ENCODE results near the gene MOB4. TPM values are rescaled to one million over a fixed set of nuclear protein-coding genes. Genes with fewer than 3 reads are reported as not detected.

Gene MOB4
- polyA plus RNA-seq, 3 donors: 14.8 to 32.4 (median 30.4) TPM

DNA sequence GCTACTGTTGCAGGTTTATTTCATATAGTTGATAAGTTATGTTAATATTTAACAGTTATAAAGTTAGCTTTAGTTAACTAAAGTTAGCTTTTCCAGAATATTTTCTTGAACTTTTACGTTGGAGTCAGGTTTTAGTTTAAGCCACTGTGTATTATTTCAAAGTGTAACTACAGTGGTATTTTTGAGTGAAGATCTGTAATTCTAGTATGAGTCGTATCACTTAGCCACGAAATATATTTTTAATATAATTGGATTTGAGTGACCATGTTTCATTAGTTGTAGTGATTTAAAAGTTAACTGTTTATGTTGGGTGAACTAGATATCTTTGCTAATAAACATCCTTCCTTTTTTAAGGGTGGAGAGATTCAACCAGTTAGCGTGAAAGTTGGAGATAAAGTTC is 13.2 kb upstream of the MOB4 start:
- Mint-ChIP-seq H3K4me1 (peaks cover 28% of the 10 kb centered on the region), H3K4me3 (no peak overlapping the region), H3K27ac (peak overlapping the region in 1 of 7 donors; percentile 54), H3K36me3 (peaks cover 13 to 28% of the 10 kb centered on the region in 2 donors), H3K9me3 (no peaks in the 10 kb centered on the region), H3K27me3 (ENCODE audit: low read depth in 3 of 3) (no peaks in the 10 kb centered on the region)
- Histone ChIP-seq H3K4me3 (replicated peaks in 1 of 3; ENCODE audit: low read depth in 2 of 3, low read length in 3 of 3) (no peak overlapping the region), H3K4me2 (replicated peaks; ENCODE audit: extremely low read depth, low read length, poor library complexity, severe bottlenecking) (no peak overlapping the region), H3K9ac (ENCODE audit: insufficient read depth, low read length, poor library complexity, severe bottlenecking) (no peak overlapping the region), H3K79me2 (ENCODE audit: insufficient read depth, low read length) (peaks cover 56% of the 10 kb centered on the region), H2AFZ (ENCODE audit: insufficient read depth, low read depth, low read length, poor library complexity, severe bottlenecking) (no peak overlapping the region), H4K20me1 (ENCODE audit: insufficient read depth, low read length) (peaks cover 15% of the 10 kb centered on the region), H3K27ac (ENCODE audit: low read depth in 1 of 2, low read length in 2 of 2) (no peak overlapping the region), H3K36me3 (replicated peaks in 1 of 2; ENCODE audit: control insufficient read depth in 1 of 2, insufficient read depth in 2 of 2, low read length in 2 of 2) (peaks cover 10 to 27% of the 10 kb centered on the region in 2 donors), H3K4me1 (ENCODE audit: control insufficient read depth in 1 of 2, insufficient read depth in 2 of 2, low read length in 2 of 2) (peaks cover 22 to 36% of the 10 kb centered on the region in 2 donors), H3K9me3 (replicated peaks in 1 of 2; ENCODE audit: control insufficient read depth in 1 of 2, insufficient read depth in 1 of 2, low read length in 2 of 2) (no peaks in the 10 kb centered on the region), H3K27me3 (ENCODE audit: control insufficient read depth in 2 of 2, insufficient read depth in 2 of 2, low read length in 2 of 2) (no peaks in the 10 kb centered on the region)
- DNase-seq: no peak
- TF ChIP-seq, protein P1, sequence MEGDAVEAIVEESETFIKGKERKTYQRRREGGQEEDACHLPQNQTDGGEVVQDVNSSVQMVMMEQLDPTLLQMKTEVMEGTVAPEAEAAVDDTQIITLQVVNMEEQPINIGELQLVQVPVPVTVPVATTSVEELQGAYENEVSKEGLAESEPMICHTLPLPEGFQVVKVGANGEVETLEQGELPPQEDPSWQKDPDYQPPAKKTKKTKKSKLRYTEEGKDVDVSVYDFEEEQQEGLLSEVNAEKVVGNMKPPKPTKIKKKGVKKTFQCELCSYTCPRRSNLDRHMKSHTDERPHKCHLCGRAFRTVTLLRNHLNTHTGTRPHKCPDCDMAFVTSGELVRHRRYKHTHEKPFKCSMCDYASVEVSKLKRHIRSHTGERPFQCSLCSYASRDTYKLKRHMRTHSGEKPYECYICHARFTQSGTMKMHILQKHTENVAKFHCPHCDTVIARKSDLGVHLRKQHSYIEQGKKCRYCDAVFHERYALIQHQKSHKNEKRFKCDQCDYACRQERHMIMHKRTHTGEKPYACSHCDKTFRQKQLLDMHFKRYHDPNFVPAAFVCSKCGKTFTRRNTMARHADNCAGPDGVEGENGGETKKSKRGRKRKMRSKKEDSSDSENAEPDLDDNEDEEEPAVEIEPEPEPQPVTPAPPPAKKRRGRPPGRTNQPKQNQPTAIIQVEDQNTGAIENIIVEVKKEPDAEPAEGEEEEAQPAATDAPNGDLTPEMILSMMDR (IDR thresholded peaks at IDR 0.05): no peak
- intact Hi-C loops (cut with micrococcal nuclease): loop anchor here in 1 of 2 donors (5.0 kb wide), 1 partner anchor 65 kb away; the partner anchor contains the start of gene SF3B1
- no CpG with 5 or more reads among the region's 4 CpGs for WGBS (ENCODE audit: insufficient coverage)

- Histone ChIP-seq H3K4me2 (replicated peaks; ENCODE audit: extremely low read depth, low read length, poor library complexity, severe bottlenecking) (no peak overlapping the region), H3K27ac (ENCODE audit: low read depth in 1 of 2, low read length in 2 of 2) (no peak overlapping the region), H3K27me3 (ENCODE audit: control insufficient read depth in 2 of 2, insufficient read depth in 2 of 2, low read length in 2 of 2) (no peaks in the 10 kb centered on the region), H3K79me2 (ENCODE audit: insufficient read depth, low read length) (peaks cover 43% of the 10 kb centered on the region), H3K4me3 (replicated peaks in 1 of 3; ENCODE audit: low read depth in 2 of 3, low read length in 3 of 3) (no peak overlapping the region), H4K20me1 (ENCODE audit: insufficient read depth, low read length) (peaks cover 2% of the 10 kb centered on the region), H3K9ac (ENCODE audit: insufficient read depth, low read length, poor library complexity, severe bottlenecking) (no peak overlapping the region), H3K4me1 (ENCODE audit: control insufficient read depth in 1 of 2, insufficient read depth in 2 of 2, low read length in 2 of 2) (peaks cover 11 to 23% of the 10 kb centered on the region in 2 donors), H3K36me3 (replicated peaks in 1 of 2; ENCODE audit: control insufficient read depth in 1 of 2, insufficient read depth in 2 of 2, low read length in 2 of 2) (peaks cover 10 to 25% of the 10 kb centered on the region in 2 donors), H3K9me3 (replicated peaks in 1 of 2; ENCODE audit: control insufficient read depth in 1 of 2, insufficient read depth in 1 of 2, low read length in 2 of 2) (no peaks in the 10 kb centered on the region), H2AFZ (ENCODE audit: insufficient read depth, low read depth, low read length, poor library complexity, severe bottlenecking) (no peak overlapping the region)
- WGBS (ENCODE audit: insufficient coverage): no CpG with 5 or more reads among the region's 2 CpGs
- no peaks in the 10 kb centered on the region for H3K9me3 Mint-ChIP-seq
- H3K4me3 Mint-ChIP-seq: no peak overlapping the region
- H3K27me3 Mint-ChIP-seq (ENCODE audit: low read depth in 3 of 3): peaks cover 0 to 3% (median 0%) of the 10 kb centered on the region in 3 donors
- peaks cover 13 to 33% of the 10 kb centered on the region in 2 donors for H3K36me3 Mint-ChIP-seq
- TF ChIP-seq, protein P1 (IDR thresholded peaks at IDR 0.05): no peak
- intact Hi-C loops (cut with micrococcal nuclease): loop anchor here in 1 of 2 donors (5.0 kb wide), 1 partner anchor 67 kb away; the partner anchor contains the start of gene SF3B1
- H3K27ac Mint-ChIP-seq: peak overlapping the region in 2 of 7 donors; percentile 45 to 46
- DNase-seq: no peak
- H3K4me1 Mint-ChIP-seq: peaks cover 17% of the 10 kb centered on the region
Measured at GRCh38 chr2:197504000-197504399, 11.9 kb upstream of the MOB4 start.
